Ovary (tissue), 3 donors: Measurements from ENCODE around the gene VSIG4.

Experiments
- POLR2A ChIP-seq: fragments of 450-650 bp; IDR thresholded peaks from one replicate; pipeline ENCODE4 v1.6.1; 2017; ENCODE audit warnings: antibody characterized with exemption, mild to moderate bottlenecking, moderate library complexity
- TF ChIP-seq, protein P1 (sequence below), 3 donors: fragments of 450-650 bp in 2 of 3; fragments of 200-600 bp in 1 of 3; IDR thresholded peaks; one replicate each; pipeline versions ENCODE4 v1.5.1 to v1.8.0; 2016 to 2022; ENCODE audit warnings: antibody characterized with exemption in 3 of 3, mild to moderate bottlenecking in 1 of 3
- donor health status: DM: no; HTN: no; CAD: no.

DNA sequence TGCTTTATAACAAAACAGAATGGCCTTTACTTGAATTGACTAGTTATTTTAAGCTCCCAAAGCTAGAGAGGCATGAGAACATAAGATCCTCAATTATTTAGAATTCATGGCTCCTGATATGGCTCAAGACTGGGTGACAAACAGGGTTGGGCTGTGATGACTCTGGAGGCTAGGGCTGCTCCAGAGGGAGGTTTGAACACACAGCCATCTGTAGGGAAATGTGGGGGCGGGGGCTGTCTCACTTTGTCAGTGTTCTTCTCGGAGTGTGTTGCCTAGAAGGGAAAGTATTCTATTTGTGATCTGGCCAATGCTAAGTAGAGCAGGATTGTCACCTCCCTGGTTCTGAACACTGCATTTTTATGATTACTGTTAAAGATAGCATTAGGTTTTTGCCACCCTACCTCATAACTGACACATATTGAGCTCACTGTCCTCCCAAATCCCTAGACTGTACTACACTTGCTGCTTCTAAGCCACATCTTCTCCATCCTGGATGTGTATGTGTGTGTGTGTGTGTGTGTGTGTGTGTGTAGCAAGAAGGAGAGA is 45.9 kb downstream of the VSIG4 start:
- TF ChIP-seq, protein P1, sequence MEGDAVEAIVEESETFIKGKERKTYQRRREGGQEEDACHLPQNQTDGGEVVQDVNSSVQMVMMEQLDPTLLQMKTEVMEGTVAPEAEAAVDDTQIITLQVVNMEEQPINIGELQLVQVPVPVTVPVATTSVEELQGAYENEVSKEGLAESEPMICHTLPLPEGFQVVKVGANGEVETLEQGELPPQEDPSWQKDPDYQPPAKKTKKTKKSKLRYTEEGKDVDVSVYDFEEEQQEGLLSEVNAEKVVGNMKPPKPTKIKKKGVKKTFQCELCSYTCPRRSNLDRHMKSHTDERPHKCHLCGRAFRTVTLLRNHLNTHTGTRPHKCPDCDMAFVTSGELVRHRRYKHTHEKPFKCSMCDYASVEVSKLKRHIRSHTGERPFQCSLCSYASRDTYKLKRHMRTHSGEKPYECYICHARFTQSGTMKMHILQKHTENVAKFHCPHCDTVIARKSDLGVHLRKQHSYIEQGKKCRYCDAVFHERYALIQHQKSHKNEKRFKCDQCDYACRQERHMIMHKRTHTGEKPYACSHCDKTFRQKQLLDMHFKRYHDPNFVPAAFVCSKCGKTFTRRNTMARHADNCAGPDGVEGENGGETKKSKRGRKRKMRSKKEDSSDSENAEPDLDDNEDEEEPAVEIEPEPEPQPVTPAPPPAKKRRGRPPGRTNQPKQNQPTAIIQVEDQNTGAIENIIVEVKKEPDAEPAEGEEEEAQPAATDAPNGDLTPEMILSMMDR (IDR thresholded peaks at IDR 0.05): no peak
- TF ChIP-seq POLR2A: no peak
